HepG2 (cell line): ENCODE measurements around the gene TXNDC12. TPM values are rescaled to one million over a fixed set of nuclear protein-coding genes. Genes with fewer than 3 reads are reported as not detected.

Experiments
- DMTF1 ChIP-seq: sonication (generic); formaldehyde crosslinking; IDR thresholded peaks from 2 replicates; pipeline ENCODE4 v1.4.0; 2020; ENCODE audit warnings: mild to moderate bottlenecking, missing genetic modification reagents
- GTF2F1 ChIP-seq: fragments of 150-350 bp; IDR thresholded peaks from 2 replicates; pipeline ENCODE4 v1.6.1; 2014; ENCODE audit warnings: low read length
- IRF1 ChIP-seq: sonication (generic); formaldehyde crosslinking; IDR thresholded peaks from 2 replicates; pipeline ENCODE4 v1.4.0; 2020; ENCODE audit warnings: low read depth, mild to moderate bottlenecking, missing genetic modification reagents
- KLF15 ChIP-seq: sonication (generic); formaldehyde crosslinking; IDR thresholded peaks from 2 replicates; pipeline ENCODE4 v1.8.1; 2023; ENCODE audit warnings: borderline replicate concordance, mild to moderate bottlenecking, inconsistent platforms, missing genetic modification reagents, mixed read lengths
- SNAPC2 ChIP-seq: sonication (generic); formaldehyde crosslinking; IDR thresholded peaks from 2 replicates; pipeline ENCODE4 v1.8.1; 2022; ENCODE audit warnings: mild to moderate bottlenecking, missing genetic modification reagents
- TGIF2 ChIP-seq: IDR thresholded peaks from 2 replicates; pipeline ENCODE4 v1.6.1; 2016; ENCODE audit warnings: control low read depth, missing compliant biosample characterization
- ZC3H13 ChIP-seq: sonication (generic); formaldehyde crosslinking; IDR thresholded peaks from 2 replicates; pipeline ENCODE4 v1.8.1; 2023; ENCODE audit warnings: mild to moderate bottlenecking, missing genetic modification reagents, moderate library complexity
- ZFP62 ChIP-seq: sonication (generic); formaldehyde crosslinking; IDR thresholded peaks from 2 replicates; pipeline ENCODE4 v1.4.0; 2020; ENCODE audit warnings: missing genetic modification reagents
- ZHX2 ChIP-seq, 2 experiments: sonication (generic) in 1 of 2; formaldehyde crosslinking in 1 of 2; IDR thresholded peaks; 2 replicates each; pipeline versions ENCODE4 v1.6.1 to v1.9.0; 2014 to 2022; ENCODE audit warnings: antibody characterized with exemption in 1 of 2, borderline replicate concordance in 1 of 2, inconsistent platforms in 1 of 2, low read depth in 1 of 2, missing genetic modification reagents in 1 of 2
- ZNF12 ChIP-seq: sonication (generic); formaldehyde crosslinking; IDR thresholded peaks from 2 replicates; pipeline ENCODE4 v1.5.0; 2020; ENCODE audit warnings: missing genetic modification reagents
- polyA plus RNA-seq, 8 experiments: library from polyadenylated mRNA; depleted of rRNA in 3 of 8; stranded (reverse) in 7 of 8; unstranded in 1 of 8; fragments of >200 nt; fragmentation: Illumina TruSeq in 4 of 8; extraction: Trizol in 4 of 8; gene quantifications; 2 replicates each; pipeline versions ENCODE4 v1.2.1 to v1.2.3, GENCODE V29; 2011 to 2016; ENCODE audit warnings: low read depth in 4 of 8, missing spikeins in 1 of 8, mixed read lengths in 1 of 8; ENCODE audit not compliant: insufficient read depth in 1 of 8
- total RNA-seq, 5 experiments: library from RNA; depleted of rRNA; stranded (reverse); fragments of >200 nt; fragmentation: Illumina TruSeq; extraction: Trizol; gene quantifications; 2 replicates each; pipeline ENCODE4 v1.2.3, GENCODE V29; 2016; ENCODE audit warnings: low read depth in 1 of 5
- TF ChIP-seq, protein P1 (sequence below): IDR thresholded peaks from 2 replicates; pipeline ENCODE4 v1.4.0; 2020; ENCODE audit warnings: mild to moderate bottlenecking, missing genetic modification reagents

TXNDC12 gene
- total and polyA plus RNA-seq, 2 of the 13 experiments (the other 11 are each of a cell fraction or from before 2014, with no cell fraction given): 65.6 to 67.2 TPM

DNA sequence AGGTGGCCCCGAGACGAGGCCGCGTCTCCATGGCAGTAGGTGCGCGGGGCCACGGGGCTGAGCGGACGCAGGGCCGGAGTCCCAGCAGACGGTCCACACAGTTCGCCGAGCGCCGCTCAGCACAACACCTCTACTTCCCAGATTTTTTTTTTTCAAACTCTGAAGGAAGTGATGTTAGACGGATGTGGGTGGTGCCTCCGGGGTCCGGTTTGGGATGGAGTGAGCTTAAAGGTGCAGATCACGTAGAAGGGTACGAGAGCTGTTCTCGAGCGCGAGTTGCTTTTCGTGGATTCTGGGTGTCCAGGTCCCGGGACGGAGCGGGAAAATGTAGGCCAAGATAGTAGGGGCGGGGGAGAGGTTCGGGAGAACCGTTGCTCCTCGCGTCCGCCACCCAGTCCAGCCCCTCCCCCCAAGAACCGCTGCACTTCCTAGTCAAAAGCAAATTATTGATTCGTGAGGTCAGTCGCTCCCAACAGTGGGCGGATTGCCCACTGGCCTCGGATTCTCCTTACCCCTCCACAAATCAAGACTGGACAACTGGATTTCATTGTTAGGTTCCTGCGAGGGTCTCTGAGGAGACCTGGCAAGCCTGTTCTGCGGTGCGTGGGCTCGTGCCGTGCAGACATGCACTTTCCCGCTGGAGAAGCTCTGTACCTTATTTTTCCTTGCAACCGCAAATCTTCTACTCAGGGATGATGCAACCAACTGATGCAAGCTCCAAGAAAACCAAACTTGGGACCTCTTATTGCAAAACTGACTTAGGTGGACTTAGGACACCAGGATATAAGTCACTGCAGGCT lies at the start of gene TXNDC12 (continued):
- peak; percentile 51; the same call in 1 of the 2 replicates for TF ChIP-seq ZHX2 (IDR thresholded peaks at IDR 0.05; ENCODE audit: low read depth)
- peak; percentile 60; the same call in 1 of the 2 replicates for TF ChIP-seq ZHX2 (CRISPR knock-in tag; IDR thresholded peaks at IDR 0.05; ENCODE audit: borderline replicate concordance)
- no peak for TF ChIP-seq SNAPC2 (CRISPR knock-in tag)
- no peak for TF ChIP-seq KLF15 (CRISPR knock-in tag)
- no peak for TF ChIP-seq ZFP62 (CRISPR knock-in tag)
- TF ChIP-seq, protein P1, sequence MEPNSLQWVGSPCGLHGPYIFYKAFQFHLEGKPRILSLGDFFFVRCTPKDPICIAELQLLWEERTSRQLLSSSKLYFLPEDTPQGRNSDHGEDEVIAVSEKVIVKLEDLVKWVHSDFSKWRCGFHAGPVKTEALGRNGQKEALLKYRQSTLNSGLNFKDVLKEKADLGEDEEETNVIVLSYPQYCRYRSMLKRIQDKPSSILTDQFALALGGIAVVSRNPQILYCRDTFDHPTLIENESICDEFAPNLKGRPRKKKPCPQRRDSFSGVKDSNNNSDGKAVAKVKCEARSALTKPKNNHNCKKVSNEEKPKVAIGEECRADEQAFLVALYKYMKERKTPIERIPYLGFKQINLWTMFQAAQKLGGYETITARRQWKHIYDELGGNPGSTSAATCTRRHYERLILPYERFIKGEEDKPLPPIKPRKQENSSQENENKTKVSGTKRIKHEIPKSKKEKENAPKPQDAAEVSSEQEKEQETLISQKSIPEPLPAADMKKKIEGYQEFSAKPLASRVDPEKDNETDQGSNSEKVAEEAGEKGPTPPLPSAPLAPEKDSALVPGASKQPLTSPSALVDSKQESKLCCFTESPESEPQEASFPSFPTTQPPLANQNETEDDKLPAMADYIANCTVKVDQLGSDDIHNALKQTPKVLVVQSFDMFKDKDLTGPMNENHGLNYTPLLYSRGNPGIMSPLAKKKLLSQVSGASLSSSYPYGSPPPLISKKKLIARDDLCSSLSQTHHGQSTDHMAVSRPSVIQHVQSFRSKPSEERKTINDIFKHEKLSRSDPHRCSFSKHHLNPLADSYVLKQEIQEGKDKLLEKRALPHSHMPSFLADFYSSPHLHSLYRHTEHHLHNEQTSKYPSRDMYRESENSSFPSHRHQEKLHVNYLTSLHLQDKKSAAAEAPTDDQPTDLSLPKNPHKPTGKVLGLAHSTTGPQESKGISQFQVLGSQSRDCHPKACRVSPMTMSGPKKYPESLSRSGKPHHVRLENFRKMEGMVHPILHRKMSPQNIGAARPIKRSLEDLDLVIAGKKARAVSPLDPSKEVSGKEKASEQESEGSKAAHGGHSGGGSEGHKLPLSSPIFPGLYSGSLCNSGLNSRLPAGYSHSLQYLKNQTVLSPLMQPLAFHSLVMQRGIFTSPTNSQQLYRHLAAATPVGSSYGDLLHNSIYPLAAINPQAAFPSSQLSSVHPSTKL (CRISPR knock-in tag): peak; percentile 28; the same call in 1 of the 2 replicates
- 0 out of 2 replicates have a peak, but pooled peaks have one; percentile 19 for TF ChIP-seq ZNF12 (CRISPR knock-in tag)
- TF ChIP-seq IRF1: no peak
- no peak for TF ChIP-seq DMTF1
- peak; percentile 66; the same call in 1 of the 2 replicates for TF ChIP-seq ZC3H13 (CRISPR knock-in tag)
- TF ChIP-seq TGIF2 (CRISPR knock-in tag): peak; percentile 79; the same call in 1 of the 2 replicates
- TF ChIP-seq GTF2F1: no peak
